LNCAP (cell line): ENCODE measurements around the gene TEAD1.

Experiments
- CTCF ChIP-seq: fragments of 450-650 bp; IDR thresholded peaks from 2 replicates; pipeline ENCODE4 v1.5.1; 2017; ENCODE audit warnings: mild to moderate bottlenecking

The TEAD1 gene

GRCh38 chr11:12827369-12827768 lies 153.1 kb downstream of the TEAD1 start:
- no peak for TF ChIP-seq CTCF

- TF ChIP-seq CTCF = no peak
Measured at GRCh38 chr11:12827929-12828812, 153.9 kb downstream of the TEAD1 start.

GRCh38 chr11:12829131-12829530 lies 154.9 kb downstream of the TEAD1 start:
- TF ChIP-seq CTCF = no peak

GRCh38 chr11:12829540-12830314 lies 155.5 kb downstream of the TEAD1 start:
- TF ChIP-seq CTCF = no peak

GRCh38 chr11:12831471-12832202 lies 157.4 kb downstream of the TEAD1 start:
- no peak for TF ChIP-seq CTCF

GRCh38 chr11:12832480-12833224 lies 158.4 kb downstream of the TEAD1 start:
- no peak for TF ChIP-seq CTCF

GRCh38 chr11:12834166-12834565 lies 159.9 kb downstream of the TEAD1 start:
- no peak for TF ChIP-seq CTCF
